ENCODE results near the gene BHLHE41.

BHLHE41 gene

GRCh38 chr12:26090836-26091510 is 33.9 kb downstream of the BHLHE41 start:
- in situ Hi-C loops (cut with HindIII; ENCODE audit: low sequenced_read_pairs), result no loop called here

GRCh38 chr12:26088998-26089397 is 35.8 kb downstream of the BHLHE41 start:
- in situ Hi-C loops (cut with HindIII; ENCODE audit: low sequenced_read_pairs), result no loop called here

- in situ Hi-C loops (cut with HindIII; ENCODE audit: low sequenced_read_pairs), result no loop called here
These were observed 37.9 kb downstream of the BHLHE41 start for GRCh38 chr12:26086936-26087335.

GRCh38 chr12:26080911-26081310 is 43.9 kb downstream of the BHLHE41 start:
- in situ Hi-C loops (cut with HindIII; ENCODE audit: low sequenced_read_pairs), result no loop called here

- in situ Hi-C loops (cut with HindIII; ENCODE audit: low sequenced_read_pairs), result no loop called here
These were observed 46.7 kb downstream of the BHLHE41 start for GRCh38 chr12:26077915-26078702.

Data from DLD1 (cell line).